Activated naive CD8-positive, alpha-beta T cell treated with anti-CD3 and anti-CD28 coated beads for 36 hours (primary cell): ENCODE results near the gene SNX22. TPM values are rescaled to one million over a fixed set of nuclear protein-coding genes. Genes with fewer than 3 reads are reported as not detected.
A peak's percentile ranks its signal among the peaks of the same experiment; 100 is the strongest.

Experiments
- DNase-seq: peaks from one replicate; pipeline ENCODE4 v3.0.0; 2021
- H3K27ac Mint-ChIP-seq: one replicate; pipeline ENCODE4 v1.8.0; 2022; ENCODE audit warnings: mild to moderate bottlenecking, moderate library complexity, mixed read lengths
- H3K27me3 Mint-ChIP-seq: one replicate; pipeline ENCODE4 v1.8.0; 2022; ENCODE audit warnings: mild to moderate bottlenecking, mixed read lengths
- H3K36me3 Mint-ChIP-seq: one replicate; pipeline ENCODE4 v1.8.0; 2021; ENCODE audit warnings: mild to moderate bottlenecking, mixed read lengths
- H3K4me1 Mint-ChIP-seq: one replicate; pipeline ENCODE4 v1.8.0; 2021; ENCODE audit warnings: mixed read lengths
- H3K4me3 Mint-ChIP-seq: one replicate; pipeline ENCODE4 v1.8.0; 2022; ENCODE audit warnings: mild to moderate bottlenecking, moderate library complexity, mixed read lengths
- H3K9me3 Mint-ChIP-seq: one replicate; pipeline ENCODE4 v1.8.0; 2022; ENCODE audit warnings: mixed read lengths
- total RNA-seq, 2 experiments: library from RNA; stranded (reverse); gene quantifications; one replicate each; pipeline ENCODE4 v1.2.3, GENCODE V29; 2021

SNX22 gene
- total RNA-seq, 2 experiments from 2014 or later, result 0.42 to 0.74 TPM

GRCh38 chr15:64191971-64192830 lies 40.7 kb downstream of the SNX22 start:
- H3K9me3 Mint-ChIP-seq, result no peaks in the 10 kb centered on the region
- no peaks in the 10 kb centered on the region for H3K27me3 Mint-ChIP-seq
- H3K36me3 Mint-ChIP-seq, result peaks cover 6% of the 10 kb centered on the region

GRCh38 chr15:64193971-64194370 lies 42.4 kb downstream of the SNX22 start:
- H3K4me3 Mint-ChIP-seq, result no peak overlapping the region
- H3K36me3 Mint-ChIP-seq, result peaks cover 3% of the 10 kb centered on the region
- H3K4me1 Mint-ChIP-seq, result no peaks in the 10 kb centered on the region
- H3K27me3 Mint-ChIP-seq, result no peaks in the 10 kb centered on the region
- no peaks in the 10 kb centered on the region for H3K9me3 Mint-ChIP-seq
- no peak for DNase-seq
- H3K27ac Mint-ChIP-seq, result no peak overlapping the region

More at GRCh38 chr15:64191971-64192830, 40.7 kb downstream of the SNX22 start:
- no peak for DNase-seq
- peak overlapping the region; percentile 16 for H3K27ac Mint-ChIP-seq
- no peak overlapping the region for H3K4me3 Mint-ChIP-seq
- no peaks in the 10 kb centered on the region for H3K4me1 Mint-ChIP-seq

GRCh38 chr15:64197425-64197824 lies 45.9 kb downstream of the SNX22 start:
- no peaks in the 10 kb centered on the region for H3K27me3 Mint-ChIP-seq
- no peak overlapping the region for H3K4me3 Mint-ChIP-seq
- DNase-seq, result no peak
- H3K4me1 Mint-ChIP-seq, result no peaks in the 10 kb centered on the region
- H3K27ac Mint-ChIP-seq, result no peak overlapping the region
- peaks cover 11% of the 10 kb centered on the region for H3K36me3 Mint-ChIP-seq
- H3K9me3 Mint-ChIP-seq, result no peaks in the 10 kb centered on the region

- H3K4me1 Mint-ChIP-seq, result peaks cover 5% of the 10 kb centered on the region
- peaks cover 7% of the 10 kb centered on the region for H3K36me3 Mint-ChIP-seq
- no peak overlapping the region for H3K4me3 Mint-ChIP-seq
- no peaks in the 10 kb centered on the region for H3K9me3 Mint-ChIP-seq
- H3K27ac Mint-ChIP-seq, result no peak overlapping the region
- no peak for DNase-seq
- H3K27me3 Mint-ChIP-seq, result no peaks in the 10 kb centered on the region
These were observed 53.7 kb downstream of the SNX22 start for GRCh38 chr15:64205202-64205601.

Other genes starting within 250 kb of the SNX22 start
- under 1 TPM; 0.29 to 0.60 TPM for gene DAPK2, start 105.2 kb upstream of the SNX22 start, total RNA-seq
- 10 to 100 TPM; 95.2 to 99.2 TPM for gene CIAO2A, start 57.9 kb upstream of the SNX22 start, total RNA-seq
- 10 to 100 TPM; 79.8 to 88.6 TPM for gene SNX1, start 55.7 kb upstream of the SNX22 start, total RNA-seq
- 100 to 1,000 TPM; 315 to 318 TPM for gene PPIB, start 11.3 kb downstream of the SNX22 start, total RNA-seq
- gene CSNK1G1, start 204.4 kb downstream of the SNX22 start, total RNA-seq, result 10 to 100 TPM; 17.5 to 19.2 TPM
- gene PCLAF, start 229.7 kb downstream of the SNX22 start, total RNA-seq, result 100 to 1,000 TPM; 126 to 134 TPM
- gene TRIP4, start 236.1 kb downstream of the SNX22 start, total RNA-seq, result 10 to 100 TPM; 18.0 to 18.4 TPM